WI38 (cell line): Measurements from ENCODE around the gene RNF222.
"Not testable (repeated sequence)": the region's sequence is repeated elsewhere in the genome, so short reads cannot be mapped to it uniquely, and the experiment has no call there.

Source experiments
- H3K4me3 ChIP-seq: 2 replicates; pipeline ENCODE4 v1.5.1; 2011; ENCODE audit warnings: low read depth, mild to moderate bottlenecking, control low read depth, low read length
- TF ChIP-seq, protein P1 (sequence below): IDR thresholded peaks from 2 replicates; pipeline ENCODE4 v1.5.1; 2012; ENCODE audit warnings: low read depth, mild to moderate bottlenecking, control low read depth, low read length

RNF222 gene

DNA sequence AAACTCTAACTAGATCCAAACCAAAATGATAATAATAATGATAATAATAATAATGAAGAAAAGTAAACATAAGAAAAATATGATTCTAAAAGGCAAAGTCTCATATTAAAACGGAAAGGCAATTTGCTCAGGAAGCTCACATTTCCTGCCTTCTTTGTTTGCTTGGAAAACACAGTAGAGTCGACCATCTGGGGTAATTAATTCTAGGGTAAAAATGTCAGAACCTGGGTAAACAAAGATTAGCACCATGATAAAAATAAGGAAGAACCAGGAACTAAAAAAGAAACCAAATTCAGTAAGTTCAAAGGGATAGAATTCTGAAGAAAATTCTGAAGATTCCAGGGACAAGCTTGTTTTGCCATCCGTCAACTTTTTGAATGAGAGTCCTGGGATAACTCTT, 37.4 kb downstream of the RNF222 start:
- no peak overlapping the region for H3K4me3 ChIP-seq
- TF ChIP-seq, protein P1, sequence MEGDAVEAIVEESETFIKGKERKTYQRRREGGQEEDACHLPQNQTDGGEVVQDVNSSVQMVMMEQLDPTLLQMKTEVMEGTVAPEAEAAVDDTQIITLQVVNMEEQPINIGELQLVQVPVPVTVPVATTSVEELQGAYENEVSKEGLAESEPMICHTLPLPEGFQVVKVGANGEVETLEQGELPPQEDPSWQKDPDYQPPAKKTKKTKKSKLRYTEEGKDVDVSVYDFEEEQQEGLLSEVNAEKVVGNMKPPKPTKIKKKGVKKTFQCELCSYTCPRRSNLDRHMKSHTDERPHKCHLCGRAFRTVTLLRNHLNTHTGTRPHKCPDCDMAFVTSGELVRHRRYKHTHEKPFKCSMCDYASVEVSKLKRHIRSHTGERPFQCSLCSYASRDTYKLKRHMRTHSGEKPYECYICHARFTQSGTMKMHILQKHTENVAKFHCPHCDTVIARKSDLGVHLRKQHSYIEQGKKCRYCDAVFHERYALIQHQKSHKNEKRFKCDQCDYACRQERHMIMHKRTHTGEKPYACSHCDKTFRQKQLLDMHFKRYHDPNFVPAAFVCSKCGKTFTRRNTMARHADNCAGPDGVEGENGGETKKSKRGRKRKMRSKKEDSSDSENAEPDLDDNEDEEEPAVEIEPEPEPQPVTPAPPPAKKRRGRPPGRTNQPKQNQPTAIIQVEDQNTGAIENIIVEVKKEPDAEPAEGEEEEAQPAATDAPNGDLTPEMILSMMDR, result no peak

DNA sequence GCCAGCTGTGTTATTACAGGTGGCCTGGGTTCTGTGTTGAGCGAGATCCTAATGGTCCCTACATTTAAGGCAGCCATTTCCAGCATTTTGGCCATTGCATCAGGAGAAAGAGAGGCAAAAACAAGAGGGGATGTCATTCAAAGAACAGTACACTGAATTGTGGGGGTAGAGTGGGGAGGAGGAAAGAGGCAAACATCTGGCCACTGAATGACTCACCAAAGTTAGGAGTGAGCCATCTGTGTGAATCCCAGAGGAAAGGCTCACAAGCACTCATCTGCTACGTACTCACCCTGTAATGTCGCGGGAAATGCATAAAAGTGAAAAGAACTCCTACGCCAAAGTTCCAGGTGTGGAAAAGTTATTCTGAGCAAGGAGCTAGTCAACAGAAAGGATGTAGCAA, 37.9 kb downstream of the RNF222 start:
- H3K4me3 ChIP-seq, result no peak overlapping the region
- TF ChIP-seq, protein P1, result no peak

DNA sequence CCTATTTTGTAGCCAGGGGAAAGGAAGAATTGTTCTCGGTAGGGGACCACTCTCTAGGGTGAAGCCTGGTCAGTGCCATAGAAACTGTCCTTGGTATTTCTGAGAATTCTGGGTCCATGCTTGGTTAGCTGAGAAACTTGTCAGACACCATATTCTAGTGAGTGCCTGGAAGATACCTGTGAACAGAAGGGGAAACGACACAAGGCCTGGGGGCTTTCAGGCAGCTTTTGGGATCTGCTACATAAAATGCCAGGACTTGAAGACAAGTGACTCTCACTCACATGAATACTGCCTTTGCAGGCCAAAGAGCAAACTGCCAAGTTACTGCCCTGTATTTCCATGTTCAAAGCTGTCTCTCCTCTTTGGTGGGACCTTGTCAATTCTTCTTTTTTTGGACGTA, 39.7 kb downstream of the RNF222 start:
- TF ChIP-seq, protein P1, result no peak
- no peak overlapping the region for H3K4me3 ChIP-seq

DNA sequence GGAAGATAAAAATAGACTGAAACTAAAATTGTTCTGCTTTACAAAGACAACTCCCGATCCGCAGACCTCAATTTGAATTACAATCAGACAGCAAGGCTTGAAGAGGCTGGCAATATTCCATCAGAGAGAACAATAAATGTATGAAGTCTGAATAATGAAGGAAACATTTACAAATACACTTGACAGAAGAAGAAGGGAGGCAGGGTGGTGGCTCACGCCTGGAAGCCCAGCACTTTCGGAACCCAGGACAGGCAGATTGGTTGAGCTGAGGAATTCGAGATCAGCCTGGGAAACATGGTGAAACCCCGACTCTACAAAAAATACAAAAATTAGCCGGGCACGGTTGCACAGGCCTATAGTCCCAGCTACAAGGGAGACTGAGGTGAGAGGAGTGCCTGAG, 43.4 kb downstream of the RNF222 start:
- TF ChIP-seq, protein P1, result no peak
- H3K4me3 ChIP-seq, result no peak overlapping the region

DNA sequence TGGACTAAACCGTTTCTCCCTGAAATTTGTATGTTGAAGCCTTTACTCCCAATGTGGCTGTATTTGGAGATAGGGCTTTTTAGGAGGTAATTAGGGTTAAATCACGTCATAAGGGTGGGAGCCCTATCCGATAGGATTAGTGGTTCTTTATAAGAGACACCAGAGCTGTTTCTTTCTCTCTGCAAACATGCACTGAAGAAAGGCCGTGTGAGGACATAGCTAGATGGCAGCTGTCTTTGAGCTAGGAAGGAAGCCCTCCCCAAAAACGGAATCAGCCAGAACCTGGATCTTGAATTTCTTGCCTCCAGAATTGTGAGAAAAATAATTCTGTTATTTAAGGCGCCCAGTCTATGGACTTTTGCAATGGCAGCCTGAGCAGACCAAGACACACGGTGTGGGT, 43.9 kb downstream of the RNF222 start:
- no peak overlapping the region for H3K4me3 ChIP-seq
- TF ChIP-seq, protein P1, result no peak

DNA sequence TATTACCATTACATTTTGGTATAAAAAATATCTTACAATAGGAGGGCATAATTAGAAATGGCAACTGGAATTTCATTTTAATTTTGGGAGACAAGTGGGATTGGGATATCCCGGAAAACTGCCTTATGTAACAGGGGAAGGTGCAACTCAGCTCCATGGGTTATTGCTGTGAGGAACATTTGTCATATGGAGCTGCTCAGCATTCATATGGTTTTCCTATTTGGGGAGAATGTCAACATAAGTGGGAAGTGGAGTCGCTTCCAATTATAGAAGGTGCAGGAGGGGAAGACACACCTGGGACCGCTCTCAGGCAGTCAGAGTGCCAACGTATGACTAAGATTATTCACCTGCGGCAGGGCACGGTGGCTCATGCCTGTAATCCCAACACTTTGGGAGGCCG, 47.3 kb downstream of the RNF222 start:
- TF ChIP-seq, protein P1, result no peak
- H3K4me3 ChIP-seq, result no peak overlapping the region

DNA sequence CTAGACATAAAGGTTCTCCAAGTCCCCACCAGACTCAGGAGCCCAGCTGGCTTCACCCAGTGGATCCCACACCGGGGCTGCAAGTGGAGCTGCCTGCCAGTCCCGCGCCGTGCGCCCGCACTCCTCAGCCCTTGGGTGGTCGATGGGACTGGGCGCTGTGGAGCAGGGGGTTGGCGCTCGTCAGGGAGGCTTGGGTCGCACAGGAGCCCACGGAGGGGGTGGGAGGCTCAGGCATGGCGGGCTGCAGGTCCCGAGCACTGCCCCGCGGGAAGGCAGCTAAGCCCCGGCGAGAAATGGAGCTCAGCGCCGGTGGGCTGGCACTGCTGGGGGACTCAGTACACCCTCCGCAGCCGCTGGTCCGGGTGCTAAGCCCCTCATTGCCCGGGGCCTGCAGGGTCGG, 50.6 kb downstream of the RNF222 start:
- not testable (repeated sequence) for H3K4me3 ChIP-seq

DNA sequence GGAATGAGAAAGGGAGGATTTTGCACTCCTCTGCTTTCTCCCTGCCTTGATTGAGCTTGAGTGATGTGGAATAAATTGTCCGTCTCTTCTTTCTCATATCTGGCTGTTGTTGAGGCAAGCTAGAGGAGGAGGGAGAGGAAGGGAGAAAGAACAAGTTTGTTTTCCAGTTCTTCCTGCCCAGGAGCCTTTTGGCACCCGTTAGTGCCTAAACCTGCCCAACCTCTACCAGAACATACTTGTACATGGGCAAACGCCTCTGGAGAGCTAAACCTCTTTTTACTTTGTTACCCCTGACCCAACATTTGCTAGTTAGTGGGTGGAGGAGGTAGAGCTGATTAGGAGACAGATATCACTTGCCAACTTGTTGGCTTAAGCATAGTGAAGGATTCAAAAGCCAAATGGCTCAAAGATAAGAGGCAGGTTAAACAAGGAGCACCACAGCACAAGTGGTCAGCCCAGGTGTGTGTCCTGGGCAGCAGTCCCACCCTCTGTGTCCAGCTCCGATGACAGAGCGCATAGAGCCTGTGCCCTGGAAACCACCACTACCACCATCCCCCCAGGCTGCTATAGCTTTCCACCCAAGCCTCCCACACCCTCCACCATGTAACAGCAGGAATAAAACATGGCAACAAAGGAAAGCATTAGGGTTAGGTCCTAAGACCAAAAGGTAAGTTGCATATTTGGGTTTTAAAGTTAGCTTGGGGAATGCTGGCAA, 51.5 kb downstream of the RNF222 start:
- TF ChIP-seq, protein P1, result no peak
- no peak overlapping the region for H3K4me3 ChIP-seq
